HG03135 (cell line): Measurements from ENCODE around the gene GPRASP3.

Experiments
- ATAC-seq: cut with Tn5 transposase; IDR thresholded peaks from one replicate; pipeline ENCODE4 v1.9.1; 2021; ENCODE audit warnings: mild to moderate bottlenecking, moderate library complexity; ENCODE audit not compliant: unreplicated experiment

The GPRASP3 gene

DNA sequence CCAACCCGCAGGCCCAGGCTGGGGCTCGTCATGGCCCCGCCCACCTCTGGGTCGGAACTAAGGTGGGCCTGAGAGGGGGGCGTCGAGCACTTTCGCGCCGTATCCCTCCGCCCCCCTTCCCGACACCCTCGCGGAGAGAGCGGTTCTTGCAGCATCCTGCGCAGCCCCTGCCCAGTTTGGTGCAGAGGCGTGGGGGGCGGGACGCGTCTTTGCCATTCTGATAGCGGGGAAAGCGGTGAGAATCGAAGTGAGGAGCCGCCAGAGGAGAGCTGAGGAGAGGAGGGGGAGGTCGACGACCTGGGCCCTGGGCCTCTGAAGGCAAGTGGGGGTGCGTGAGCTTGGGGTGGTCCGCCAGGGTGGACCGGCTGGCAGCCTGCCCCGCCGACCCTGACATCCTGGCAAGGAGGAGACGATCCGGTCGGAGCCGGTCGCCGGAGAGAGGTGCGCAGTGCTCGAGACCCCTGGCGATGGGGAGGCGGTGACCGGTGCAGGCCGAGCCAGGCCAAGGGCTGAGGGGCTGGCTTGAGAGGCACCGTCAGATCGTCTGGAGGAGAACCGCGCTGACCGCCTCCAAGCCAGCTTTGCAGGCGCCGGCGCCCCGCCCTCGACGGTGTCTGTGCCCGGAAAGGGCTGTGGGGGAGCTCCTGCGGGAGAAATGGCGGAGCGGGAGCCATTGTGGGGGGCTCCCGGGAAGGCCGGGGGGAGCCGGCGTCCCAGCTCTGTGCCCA lies 25.5 kb downstream of the GPRASP3 start:
- no peak for ATAC-seq

DNA sequence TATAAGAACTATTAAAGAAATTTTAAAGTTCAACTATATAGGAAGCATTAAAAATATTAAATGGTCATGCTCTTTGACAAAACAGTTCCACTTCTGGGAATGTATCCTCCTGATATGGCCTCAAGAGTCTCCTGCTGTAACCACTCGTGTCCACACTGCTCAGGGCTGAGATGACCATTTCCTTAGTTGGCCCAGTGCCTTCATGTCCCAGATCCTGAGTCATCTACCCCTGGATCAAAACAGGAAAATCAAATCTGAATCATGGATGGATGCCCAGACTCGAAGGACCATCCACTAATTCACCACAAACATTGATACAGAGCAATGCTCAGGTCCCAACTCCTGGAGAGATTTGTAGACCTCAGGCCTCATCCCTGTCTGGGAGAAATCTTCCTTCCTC lies 44.7 kb downstream of the GPRASP3 start:
- ATAC-seq: no peak

DNA sequence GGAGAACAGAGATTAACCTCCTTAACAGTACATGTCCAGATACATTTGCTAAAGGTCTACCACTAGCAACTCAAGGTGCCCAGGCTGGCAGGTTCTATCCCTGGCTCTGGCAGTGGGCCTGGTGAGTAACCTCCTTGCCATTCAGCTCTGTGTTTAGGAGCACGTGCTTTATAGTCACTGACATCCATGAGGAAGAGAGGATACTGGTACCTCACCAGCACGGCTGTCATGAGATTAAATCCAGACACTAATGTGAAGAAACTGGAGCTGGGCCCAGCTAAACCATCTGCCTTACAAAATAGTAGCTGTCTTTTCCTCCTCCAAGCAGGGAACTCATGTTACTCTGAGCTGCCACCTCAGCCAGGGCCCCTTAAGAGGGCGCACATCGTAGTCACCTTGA lies 45.3 kb downstream of the GPRASP3 start:
- ATAC-seq: no peak

DNA sequence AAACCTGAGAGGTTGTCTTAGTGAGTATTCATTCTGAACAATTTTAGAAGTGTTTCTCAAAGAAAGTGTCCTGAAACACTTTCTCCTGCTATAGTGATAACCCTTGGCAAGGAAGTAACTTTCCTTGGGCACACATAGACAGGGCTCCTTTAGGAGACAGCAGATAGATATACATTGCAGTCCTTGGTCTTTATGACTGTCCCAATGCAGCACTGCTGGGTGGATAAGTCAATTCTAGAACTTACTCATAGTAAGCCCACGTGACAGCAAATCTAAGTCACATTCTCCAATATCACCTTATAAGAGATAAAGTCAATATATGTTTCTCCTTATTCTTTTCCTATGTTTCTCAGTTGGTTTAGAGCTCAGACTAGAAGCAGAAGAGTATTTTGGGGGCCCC lies 46.7 kb downstream of the GPRASP3 start:
- ATAC-seq: no peak

DNA sequence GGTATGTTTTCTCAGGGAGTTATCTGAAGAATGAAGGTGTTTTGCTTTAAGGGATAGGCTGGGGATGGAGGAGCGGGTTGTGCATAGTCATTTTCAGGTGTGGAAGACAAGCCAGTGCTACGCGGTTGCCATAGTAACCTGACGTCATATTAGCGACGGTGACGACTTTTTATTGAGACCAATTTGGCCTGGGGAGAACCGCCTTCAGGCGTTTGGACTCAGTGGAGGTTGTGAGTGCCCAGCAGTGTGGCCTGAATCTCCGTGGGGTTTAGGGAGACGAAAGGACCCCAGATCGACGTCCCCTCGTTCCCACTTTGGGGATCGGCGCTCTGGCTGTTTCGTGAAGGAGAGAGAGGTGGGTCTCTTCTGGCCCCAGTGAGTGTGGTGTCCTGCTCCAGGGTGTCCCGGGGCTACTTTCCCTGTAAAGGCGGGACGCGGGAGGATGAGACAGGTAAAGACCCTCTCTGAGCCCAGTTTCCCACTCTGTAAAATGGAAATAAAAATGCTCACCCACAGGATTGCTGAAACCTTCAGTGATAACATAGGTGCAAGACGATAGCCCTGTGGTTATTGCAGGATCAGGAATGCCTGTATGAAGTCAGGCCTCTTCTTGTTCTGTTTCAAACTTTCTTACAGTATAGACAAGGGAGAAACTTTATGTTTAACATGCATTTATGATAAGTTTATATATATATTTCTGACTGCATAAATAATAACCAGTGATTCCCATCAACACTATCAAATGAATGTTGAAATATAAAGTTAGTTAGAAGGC lies 48.6 kb downstream of the GPRASP3 start:
- ATAC-seq: peak; percentile 92
